MM.1S (cell line): ENCODE data around the gene MAB21L4.

ENCODE experiments used
- DNase-seq: peaks from one replicate; pipeline ENCODE4 v3.0.0-alpha.2; 2015
- H2AFZ ChIP-seq: fragments of 300-600 bp; sonication (generic); 2 replicates; pipeline ENCODE4 v1.6.0; 2016; ENCODE audit warnings: antibody characterized with exemption, low read length
- H3F3A ChIP-seq: fragments of 300-600 bp; sonication (generic); 2 replicates; pipeline ENCODE4 v1.6.1; 2016; ENCODE audit warnings: mild to moderate bottlenecking, antibody characterized with exemption, low read length, moderate library complexity, mixed read lengths; ENCODE audit not compliant: insufficient read depth
- H3K27ac ChIP-seq: fragments of 300-600 bp; sonication (generic); 2 replicates; pipeline ENCODE4 v1.5.1; 2016; ENCODE audit warnings: mild to moderate bottlenecking, low read length
- H3K27me3 ChIP-seq: fragments of 300-600 bp; sonication (generic); replicated peaks from 2 replicates; pipeline ENCODE4 v1.6.0; 2016; ENCODE audit warnings: low read length; ENCODE audit not compliant: insufficient read depth
- H3K36me3 ChIP-seq: fragments of 300-600 bp; sonication (generic); replicated peaks from 2 replicates; pipeline ENCODE4 v1.6.1; 2016; ENCODE audit warnings: mild to moderate bottlenecking, low read length, mixed read lengths; ENCODE audit not compliant: insufficient read depth
- H3K4me1 ChIP-seq: fragments of 300-600 bp; sonication (generic); 2 replicates; pipeline ENCODE4 v1.6.1; 2016; ENCODE audit warnings: low read length, mixed read lengths
- H3K4me2 ChIP-seq: fragments of 300-600 bp; sonication (generic); 2 replicates; pipeline ENCODE4 v1.6.0; 2016; ENCODE audit warnings: low read depth, low read length
- H3K4me3 ChIP-seq: fragments of 300-600 bp; sonication (generic); 2 replicates; pipeline ENCODE4 v1.5.1; 2016; ENCODE audit warnings: low read length, mixed read lengths
- H3K79me2 ChIP-seq: fragments of 300-600 bp; sonication (generic); 2 replicates; pipeline ENCODE4 v1.6.1; 2016; ENCODE audit warnings: mixed run types, low read length, mixed read lengths
- H3K9ac ChIP-seq: fragments of 300-600 bp; sonication (generic); 2 replicates; pipeline ENCODE4 v1.6.1; 2016; ENCODE audit warnings: low read length, mixed read lengths
- H3K9me2 ChIP-seq: fragments of 300-600 bp; sonication (generic); replicated peaks from 2 replicates; pipeline ENCODE4 v1.6.1; 2016; ENCODE audit warnings: mild to moderate bottlenecking, low read length, mixed read lengths; ENCODE audit not compliant: insufficient read depth
- H3K9me3 ChIP-seq: fragments of 300-600 bp; sonication (generic); replicated peaks from 2 replicates; pipeline ENCODE4 v1.6.1; 2016; ENCODE audit warnings: mild to moderate bottlenecking, low read length, mixed read lengths; ENCODE audit not compliant: insufficient read depth
- H4K20me1 ChIP-seq: fragments of 300-600 bp; sonication (generic); 2 replicates; pipeline ENCODE4 v1.6.1; 2016; ENCODE audit warnings: mild to moderate bottlenecking, low read length, moderate library complexity, mixed read lengths; ENCODE audit not compliant: insufficient read depth
- EZH2 ChIP-seq: fragments of 300-600 bp; sonication (generic); optimal IDR thresholded peaks from 2 replicates; pipeline ENCODE3; 2017; ENCODE audit warnings: low read depth, mild to moderate bottlenecking, antibody characterized with exemption, low read length, mixed read lengths
- EZH2phosphoT487 ChIP-seq: fragments of 300-600 bp; sonication (generic); IDR thresholded peaks from 2 replicates; pipeline ENCODE4 v1.6.1; 2018; ENCODE audit warnings: antibody characterized with exemption, low read length
- TF ChIP-seq, protein P1 (sequence below): fragments of 300-600 bp; sonication (generic); IDR thresholded peaks from 2 replicates; pipeline ENCODE4 v1.5.1; 2016; ENCODE audit warnings: antibody characterized with exemption, low read length, mixed read lengths

Gene MAB21L4

DNA sequence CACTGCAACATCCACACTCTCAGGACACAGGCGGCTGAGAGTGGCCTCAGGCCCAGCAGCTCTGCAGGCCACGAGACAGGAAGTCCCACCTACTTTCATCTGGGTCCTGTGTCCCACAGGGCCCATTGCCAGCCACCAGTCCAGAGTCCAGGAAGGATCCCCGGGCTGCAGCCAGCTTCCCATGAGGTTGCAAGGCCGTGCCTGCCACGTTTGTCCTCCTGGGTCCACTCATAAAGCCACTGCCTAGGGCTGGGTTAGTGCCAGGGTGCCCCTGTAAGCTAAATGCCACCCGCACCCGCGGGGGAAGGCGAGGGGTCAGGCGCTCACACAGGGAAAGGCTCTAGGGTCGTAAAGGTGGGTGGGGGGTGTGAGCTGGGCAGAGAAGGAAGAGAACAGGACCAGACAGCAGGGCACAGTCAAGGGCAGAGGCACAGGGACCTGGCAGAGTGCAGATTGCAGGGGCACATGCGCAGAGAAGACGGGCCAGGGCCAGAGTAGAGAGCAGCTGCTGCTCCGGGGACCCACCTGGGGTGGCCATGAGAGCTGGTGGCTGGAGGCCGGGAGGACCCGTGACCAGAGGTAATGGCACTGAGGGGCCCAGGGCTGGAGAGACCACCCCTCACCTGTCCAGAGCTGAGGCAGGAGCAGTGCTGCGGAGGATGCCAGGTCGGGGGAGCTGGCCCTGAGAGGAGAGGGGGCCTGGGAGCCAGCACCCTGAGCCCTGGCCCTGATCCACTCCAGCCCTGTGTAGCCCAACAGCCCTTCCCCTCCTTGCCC lies 19.3 kb downstream of the MAB21L4 start:
- Histone ChIP-seq H3K9ac (no peak overlapping the region), H2AFZ (no peak overlapping the region)
- TF ChIP-seq, protein P1, sequence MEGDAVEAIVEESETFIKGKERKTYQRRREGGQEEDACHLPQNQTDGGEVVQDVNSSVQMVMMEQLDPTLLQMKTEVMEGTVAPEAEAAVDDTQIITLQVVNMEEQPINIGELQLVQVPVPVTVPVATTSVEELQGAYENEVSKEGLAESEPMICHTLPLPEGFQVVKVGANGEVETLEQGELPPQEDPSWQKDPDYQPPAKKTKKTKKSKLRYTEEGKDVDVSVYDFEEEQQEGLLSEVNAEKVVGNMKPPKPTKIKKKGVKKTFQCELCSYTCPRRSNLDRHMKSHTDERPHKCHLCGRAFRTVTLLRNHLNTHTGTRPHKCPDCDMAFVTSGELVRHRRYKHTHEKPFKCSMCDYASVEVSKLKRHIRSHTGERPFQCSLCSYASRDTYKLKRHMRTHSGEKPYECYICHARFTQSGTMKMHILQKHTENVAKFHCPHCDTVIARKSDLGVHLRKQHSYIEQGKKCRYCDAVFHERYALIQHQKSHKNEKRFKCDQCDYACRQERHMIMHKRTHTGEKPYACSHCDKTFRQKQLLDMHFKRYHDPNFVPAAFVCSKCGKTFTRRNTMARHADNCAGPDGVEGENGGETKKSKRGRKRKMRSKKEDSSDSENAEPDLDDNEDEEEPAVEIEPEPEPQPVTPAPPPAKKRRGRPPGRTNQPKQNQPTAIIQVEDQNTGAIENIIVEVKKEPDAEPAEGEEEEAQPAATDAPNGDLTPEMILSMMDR: no peak
- TF ChIP-seq EZH2 (no peak), EZH2phosphoT487 (no peak)

DNA sequence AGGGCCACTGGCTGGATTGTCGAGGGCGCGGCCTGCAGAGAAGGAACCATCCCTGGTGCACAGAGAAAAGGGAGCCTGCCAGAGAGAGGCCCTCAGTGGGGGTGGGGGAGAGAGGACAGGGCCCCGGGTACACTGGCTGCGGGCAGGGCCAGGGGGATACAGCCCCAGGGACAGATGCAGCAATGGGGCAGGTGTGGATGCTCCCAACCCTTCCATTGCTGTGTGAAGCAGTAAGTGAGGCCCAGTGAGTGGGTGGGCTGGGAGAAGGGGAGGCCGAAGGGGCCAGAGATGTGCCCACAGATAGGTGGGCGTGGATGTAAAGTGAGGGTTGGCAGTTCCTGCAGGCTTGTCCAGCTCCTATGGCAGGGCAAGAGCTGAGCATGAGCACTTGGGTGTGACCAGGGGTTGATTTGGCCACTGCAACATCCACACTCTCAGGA lies 19.9 kb downstream of the MAB21L4 start:
- H3K4me3 ChIP-seq: no peak overlapping the region
- H3K36me3 ChIP-seq: no peaks in the 10 kb centered on the region
- H3K4me2 ChIP-seq: no peak overlapping the region
- no peaks in the 10 kb centered on the region for H4K20me1 ChIP-seq
- no peak for TF ChIP-seq EZH2phosphoT487
- TF ChIP-seq, protein P1: no peak
- TF ChIP-seq EZH2: no peak
- DNase-seq: no peak
- no peak overlapping the region for H2AFZ ChIP-seq
- H3K9ac ChIP-seq: no peak overlapping the region
- no peaks in the 10 kb centered on the region for H3K4me1 ChIP-seq
- no peak overlapping the region for H3K27ac ChIP-seq
- H3K9me3 ChIP-seq: no peaks in the 10 kb centered on the region
- no peaks in the 10 kb centered on the region for H3K79me2 ChIP-seq
- H3K27me3 ChIP-seq: peaks cover 70% of the 10 kb centered on the region
- H3K9me2 ChIP-seq: no peaks in the 10 kb centered on the region
- no peaks in the 10 kb centered on the region for H3F3A ChIP-seq

More for the DNA sequence above, 19.3 kb downstream of the MAB21L4 start:
- no peak overlapping the region for H3K4me3 ChIP-seq
- H3F3A ChIP-seq: no peaks in the 10 kb centered on the region
- H3K9me2 ChIP-seq: no peaks in the 10 kb centered on the region
- H4K20me1 ChIP-seq: no peaks in the 10 kb centered on the region
- no peak overlapping the region for H3K27ac ChIP-seq
- H3K27me3 ChIP-seq: peaks cover 71% of the 10 kb centered on the region
- no peaks in the 10 kb centered on the region for H3K4me1 ChIP-seq
- no peaks in the 10 kb centered on the region for H3K79me2 ChIP-seq
- no peaks in the 10 kb centered on the region for H3K9me3 ChIP-seq
- H3K36me3 ChIP-seq: no peaks in the 10 kb centered on the region
- no peak overlapping the region for H3K4me2 ChIP-seq
- no peak for DNase-seq

DNA sequence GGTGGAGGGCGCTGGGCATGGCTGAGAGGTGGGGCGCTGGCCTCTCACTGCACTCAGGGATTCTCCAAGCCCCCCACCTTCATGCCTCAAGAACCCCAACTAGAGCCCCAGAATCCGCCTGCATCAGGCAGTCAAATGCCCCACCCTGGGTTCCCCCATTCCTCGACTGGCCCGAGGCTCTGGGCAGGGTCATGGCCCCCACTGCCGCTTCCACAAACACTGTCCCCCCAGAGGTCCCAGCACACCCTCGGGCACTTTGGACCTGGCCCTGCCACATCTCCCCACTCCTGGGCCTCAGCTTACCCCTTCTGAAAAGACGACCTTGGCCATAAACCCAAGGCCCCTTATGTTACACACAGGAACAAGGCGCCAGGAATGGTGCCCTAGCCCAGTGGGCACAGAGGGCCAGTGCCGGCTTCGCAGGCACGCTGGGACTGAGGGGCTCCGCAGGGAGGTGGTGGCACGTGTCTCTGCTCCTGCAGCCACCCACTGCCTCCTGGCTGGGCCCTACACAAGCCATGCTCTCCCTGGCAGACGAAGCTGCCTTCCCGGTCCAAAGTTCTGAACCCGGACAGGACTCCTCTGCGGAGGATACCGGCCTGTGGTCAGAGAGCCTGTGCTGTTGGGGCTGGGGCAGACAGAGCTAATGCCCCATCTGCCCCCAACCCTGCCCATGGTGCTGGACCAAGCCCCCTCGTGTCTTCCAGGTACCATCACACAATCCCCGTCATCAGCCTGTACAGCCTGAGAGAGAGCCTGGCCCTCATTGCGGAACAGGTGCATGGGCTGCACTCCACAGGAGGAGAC lies 20.5 kb downstream of the MAB21L4 start:
- TF ChIP-seq, protein P1: no peak
- TF ChIP-seq EZH2 (no peak), EZH2phosphoT487 (no peak)
- no peaks in the 10 kb centered on the region for H3F3A ChIP-seq
- no peak overlapping the region for H3K4me2 ChIP-seq
- no peaks in the 10 kb centered on the region for H3K9me2 ChIP-seq
- H3K4me1 ChIP-seq: no peaks in the 10 kb centered on the region
- H3K4me3 ChIP-seq: no peak overlapping the region
- peaks cover 69% of the 10 kb centered on the region for H3K27me3 ChIP-seq
- H3K9me3 ChIP-seq: no peaks in the 10 kb centered on the region
- no peak for DNase-seq
- no peaks in the 10 kb centered on the region for H3K36me3 ChIP-seq
- no peak overlapping the region for H3K9ac ChIP-seq
- H3K27ac ChIP-seq: no peak overlapping the region
- no peaks in the 10 kb centered on the region for H3K79me2 ChIP-seq
- H2AFZ ChIP-seq: no peak overlapping the region
- H4K20me1 ChIP-seq: no peaks in the 10 kb centered on the region
